NB4 (cell line): Measurements from ENCODE around the gene CCL21.
A peak's percentile ranks its signal among the peaks of the same experiment; 100 is the strongest.

Experiments
- DNase-seq: peaks from one replicate; pipeline ENCODE4 v3.0.0; 2010; ENCODE audit warnings: low read depth
- H3K4me3 ChIP-seq: one replicate; pipeline ENCODE4 v1.5.1; 2011; ENCODE audit warnings: mild to moderate bottlenecking, low read depth, low read length, moderate library complexity
- MAX ChIP-seq: IDR thresholded peaks from 2 replicates; pipeline ENCODE4 v1.6.1; 2011; ENCODE audit warnings: low read depth, low read length
- MYC ChIP-seq: IDR thresholded peaks from 2 replicates; pipeline ENCODE4 v1.6.1; 2011; ENCODE audit warnings: low read depth, low read length
- POLR2A ChIP-seq: IDR thresholded peaks from 2 replicates; pipeline ENCODE4 v1.6.1; 2011; ENCODE audit warnings: mild to moderate bottlenecking; ENCODE audit not compliant: insufficient read length; ENCODE audit errors: extremely low read depth
- TF ChIP-seq, protein P1 (sequence below): IDR thresholded peaks from one replicate; pipeline ENCODE4 v1.5.1; 2012; ENCODE audit warnings: low read depth, low read length

The CCL21 gene

GRCh38 chr9:34684145-34684544 is 25.8 kb downstream of the CCL21 start:
- TF ChIP-seq, protein P1, sequence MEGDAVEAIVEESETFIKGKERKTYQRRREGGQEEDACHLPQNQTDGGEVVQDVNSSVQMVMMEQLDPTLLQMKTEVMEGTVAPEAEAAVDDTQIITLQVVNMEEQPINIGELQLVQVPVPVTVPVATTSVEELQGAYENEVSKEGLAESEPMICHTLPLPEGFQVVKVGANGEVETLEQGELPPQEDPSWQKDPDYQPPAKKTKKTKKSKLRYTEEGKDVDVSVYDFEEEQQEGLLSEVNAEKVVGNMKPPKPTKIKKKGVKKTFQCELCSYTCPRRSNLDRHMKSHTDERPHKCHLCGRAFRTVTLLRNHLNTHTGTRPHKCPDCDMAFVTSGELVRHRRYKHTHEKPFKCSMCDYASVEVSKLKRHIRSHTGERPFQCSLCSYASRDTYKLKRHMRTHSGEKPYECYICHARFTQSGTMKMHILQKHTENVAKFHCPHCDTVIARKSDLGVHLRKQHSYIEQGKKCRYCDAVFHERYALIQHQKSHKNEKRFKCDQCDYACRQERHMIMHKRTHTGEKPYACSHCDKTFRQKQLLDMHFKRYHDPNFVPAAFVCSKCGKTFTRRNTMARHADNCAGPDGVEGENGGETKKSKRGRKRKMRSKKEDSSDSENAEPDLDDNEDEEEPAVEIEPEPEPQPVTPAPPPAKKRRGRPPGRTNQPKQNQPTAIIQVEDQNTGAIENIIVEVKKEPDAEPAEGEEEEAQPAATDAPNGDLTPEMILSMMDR = peak; percentile 18
- TF ChIP-seq MYC = no peak
- H3K4me3 ChIP-seq = no peak overlapping the region
- DNase-seq = no peak

DNA sequence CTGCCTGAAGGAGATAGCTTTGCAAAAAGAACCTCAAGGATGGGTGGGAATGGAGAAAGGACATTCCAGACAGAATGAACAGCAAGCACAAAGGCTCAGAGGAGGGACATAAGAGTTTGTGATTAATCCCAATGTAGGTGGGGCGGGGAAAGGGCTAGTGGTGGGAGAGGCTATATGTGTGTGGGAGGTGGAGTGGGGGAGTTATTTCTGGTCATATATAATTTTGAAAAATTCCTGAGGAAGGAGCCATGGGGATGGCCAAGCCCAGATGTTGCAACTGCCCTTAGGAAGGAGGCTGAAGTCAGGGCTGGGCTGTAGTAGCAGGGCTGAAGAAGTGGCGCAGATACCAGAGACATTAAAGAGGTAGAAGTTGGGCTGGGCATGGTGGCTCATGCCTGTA is 34.1 kb downstream of the CCL21 start:
- no peak for TF ChIP-seq POLR2A
- TF ChIP-seq, protein P1 = no peak
- no peak for TF ChIP-seq MAX
- no peak for TF ChIP-seq MYC
- H3K4me3 ChIP-seq = no peak overlapping the region
- DNase-seq = no peak

GRCh38 chr9:34675048-34675714 is 34.8 kb downstream of the CCL21 start:
- DNase-seq = peak; percentile 89
- TF ChIP-seq POLR2A (no peak), MAX (peak; percentile 74), MYC (peak; percentile 77)
- TF ChIP-seq, protein P1 = peak; percentile 100
- H3K4me3 ChIP-seq = no peak overlapping the region

DNA sequence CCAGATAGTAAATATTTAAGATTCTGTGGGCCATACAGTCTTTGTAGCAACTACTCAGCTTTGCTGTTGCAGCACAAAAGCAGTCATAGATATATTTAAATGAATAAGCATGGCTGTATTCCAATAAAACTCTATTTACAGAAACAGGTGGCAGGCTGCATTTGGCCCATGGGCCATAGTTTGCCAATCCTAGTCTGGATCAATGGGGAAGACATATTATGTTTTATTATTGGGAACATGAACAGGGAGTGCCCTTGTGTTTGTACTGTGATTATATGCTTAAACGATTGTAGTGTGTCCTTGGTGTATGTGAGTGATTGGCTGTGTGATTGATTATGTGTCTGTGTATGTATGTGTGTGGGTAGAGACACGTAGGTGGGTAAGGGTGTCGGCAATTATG is 35.5 kb downstream of the CCL21 start:
- no peak for TF ChIP-seq MAX
- no peak for TF ChIP-seq POLR2A
- TF ChIP-seq MYC = no peak
- TF ChIP-seq, protein P1 = no peak
- no peak for DNase-seq
- H3K4me3 ChIP-seq = no peak overlapping the region

GRCh38 chr9:34671307-34671706 is 38.6 kb downstream of the CCL21 start:
- DNase-seq = no peak
- no peak overlapping the region for H3K4me3 ChIP-seq
- TF ChIP-seq MAX (no peak), POLR2A (no peak), MYC (no peak)
- TF ChIP-seq, protein P1 = no peak
